ENCODE measurements around the gene ANXA11.

ANXA11 gene

GRCh38 chr10:80158598-80159127 lies 46.7 kb downstream of the ANXA11 start:
- TF ChIP-seq FOXP2 (optimal IDR thresholded peaks at IDR 0.05; ENCODE audit: borderline replicate concordance, extremely low read depth, extremely low read length, insufficient read depth) (no peak), SIN3A (IDR thresholded peaks at IDR 0.05; ENCODE audit: borderline replicate concordance, insufficient read depth, low read length) (peak; percentile 98; the same call in 1 of the 2 replicates), TAF1 (IDR thresholded peaks at IDR 0.05; ENCODE audit: borderline replicate concordance, insufficient read depth, low read length) (peak; percentile 54; the same call in 1 of the 2 replicates), REST (IDR thresholded peaks at IDR 0.05; ENCODE audit: insufficient read depth in 1 of 2, low read depth in 2 of 2, low read length in 2 of 2) (0 out of 4 replicates have a peak, but pooled peaks of 1 of the 2 experiments have one; percentile 36)

GRCh38 chr10:80158126-80158525 lies 47.2 kb downstream of the ANXA11 start:
- TF ChIP-seq FOXP2 (optimal IDR thresholded peaks at IDR 0.05; ENCODE audit: borderline replicate concordance, extremely low read depth, extremely low read length, insufficient read depth) (no peak), SIN3A (IDR thresholded peaks at IDR 0.05; ENCODE audit: borderline replicate concordance, insufficient read depth, low read length) (no peak), POLR2AphosphoS5 (IDR thresholded peaks at IDR 0.05; ENCODE audit: low read depth, low read length) (no peak), REST (IDR thresholded peaks at IDR 0.05; ENCODE audit: insufficient read depth in 1 of 2, low read depth in 2 of 2, low read length in 2 of 2) (no peak), TAF1 (IDR thresholded peaks at IDR 0.05; ENCODE audit: borderline replicate concordance, insufficient read depth, low read length) (no peak)

DNA sequence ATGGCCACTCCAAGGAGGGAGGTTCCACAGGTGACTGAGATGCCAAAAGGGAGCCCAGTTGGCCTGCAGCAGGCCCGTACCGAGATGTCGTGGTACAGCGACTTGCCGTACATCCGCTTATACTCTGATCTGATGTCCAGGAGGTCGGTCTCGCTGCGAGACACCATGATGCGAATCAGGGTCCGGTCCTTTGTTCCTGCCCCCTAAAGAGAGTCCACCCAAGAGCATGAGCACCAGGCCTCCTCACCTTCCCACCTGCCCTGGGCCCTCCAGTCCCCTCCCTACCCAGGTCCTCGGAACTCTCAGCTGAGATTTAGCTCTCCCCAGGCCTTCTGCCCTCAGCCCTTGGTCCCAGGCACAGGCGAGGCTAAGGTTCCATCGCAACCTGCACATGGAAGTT lies 47.8 kb downstream of the ANXA11 start:
- TF ChIP-seq POLR2AphosphoS5 (IDR thresholded peaks at IDR 0.05; ENCODE audit: low read depth, low read length) (no peak), TAF1 (IDR thresholded peaks at IDR 0.05; ENCODE audit: borderline replicate concordance, insufficient read depth, low read length) (no peak), REST (IDR thresholded peaks at IDR 0.05; ENCODE audit: insufficient read depth in 1 of 2, low read depth in 2 of 2, low read length in 2 of 2) (no peak), SIN3A (IDR thresholded peaks at IDR 0.05; ENCODE audit: borderline replicate concordance, insufficient read depth, low read length) (no peak)

GRCh38 chr10:80156216-80156615 lies 49.1 kb downstream of the ANXA11 start:
- TF ChIP-seq SIN3A (IDR thresholded peaks at IDR 0.05; ENCODE audit: borderline replicate concordance, insufficient read depth, low read length) (no peak), REST (IDR thresholded peaks at IDR 0.05; ENCODE audit: insufficient read depth in 1 of 2, low read depth in 2 of 2, low read length in 2 of 2) (no peak), POLR2AphosphoS5 (IDR thresholded peaks at IDR 0.05; ENCODE audit: low read depth, low read length) (no peak), FOXP2 (optimal IDR thresholded peaks at IDR 0.05; ENCODE audit: borderline replicate concordance, extremely low read depth, extremely low read length, insufficient read depth) (no peak), TAF1 (IDR thresholded peaks at IDR 0.05; ENCODE audit: borderline replicate concordance, insufficient read depth, low read length) (no peak)

Measured in PFSK-1 (cell line).